Transverse colon (tissue), 4 donors: ENCODE measurements around the gene HMCN1. TPM values are rescaled to one million over a fixed set of nuclear protein-coding genes. Genes with fewer than 3 reads are reported as not detected.
"Not testable (repeated sequence)": the region's sequence is repeated elsewhere in the genome, so short reads cannot be mapped to it uniquely, and the experiment has no call there.

Experiments
- DNase-seq: peaks from one replicate; pipeline ENCODE4 v3.0.0-alpha.2; 2019
- H3K27ac ChIP-seq, 4 donors: fragments of 200-600 bp; sonication (generic); 2 replicates each; pipeline ENCODE4 v1.5.1; 2016 to 2018; ENCODE audit warnings: inconsistent platforms in 4 of 4
- H3K27me3 ChIP-seq: fragments of 200-600 bp; sonication (generic); 2 replicates; pipeline ENCODE4 v1.5.1; 2017; ENCODE audit warnings: inconsistent platforms
- H3K36me3 ChIP-seq, 4 donors: fragments of 200-600 bp; sonication (generic); 2 replicates each; pipeline ENCODE4 v1.5.1; 2017 to 2019; ENCODE audit warnings: inconsistent platforms in 4 of 4
- H3K4me1 ChIP-seq, 4 donors: fragments of 200-600 bp; sonication (generic); 2 replicates each; pipeline ENCODE4 v1.5.1; 2017 to 2020; ENCODE audit warnings: inconsistent platforms in 4 of 4
- H3K4me3 ChIP-seq, 4 donors: fragments of 200-600 bp; sonication (generic); 1 replicate in 1 of 4; 2 replicates in 3 of 4; pipeline versions ENCODE4 v1.5.1 to v1.6.1; 2017 to 2019; ENCODE audit warnings: inconsistent platforms in 4 of 4
- H3K9me3 ChIP-seq, 2 donors: fragments of 200-600 bp; sonication (generic); 2 replicates each; pipeline ENCODE4 v1.5.1; 2017 to 2019; ENCODE audit warnings: inconsistent platforms in 2 of 2
- CTCF ChIP-seq, 5 experiments: fragments of 200-600 bp in 3 of 5; fragments of 450-650 bp in 2 of 5; sonication (generic) in 3 of 5; IDR thresholded peaks; 1 replicate in 2 of 5; 2 replicates in 3 of 5; pipeline ENCODE4 v1.5.1; 2016 to 2017; ENCODE audit warnings: antibody characterized with exemption in 5 of 5, inconsistent platforms in 3 of 5, mild to moderate bottlenecking in 2 of 5, moderate library complexity in 1 of 5
- EP300 ChIP-seq: sonication (generic); formaldehyde crosslinking; IDR thresholded peaks from one replicate; pipeline ENCODE4 v1.6.1; 2017; ENCODE audit warnings: antibody characterized with exemption, low read depth
- POLR2A ChIP-seq: fragments of 450-650 bp; IDR thresholded peaks from one replicate; pipeline ENCODE4 v1.6.1; 2016; ENCODE audit warnings: antibody characterized with exemption, mild to moderate bottlenecking, moderate library complexity
- POLR2AphosphoS5 ChIP-seq, 3 donors: sonication (generic); formaldehyde crosslinking; IDR thresholded peaks; one replicate each; pipeline ENCODE4 v1.6.1; 2016; ENCODE audit warnings: antibody characterized with exemption in 3 of 3
- WGBS, 2 donors: methylation state at CpG; one replicate each; pipeline ENCODE4 v1.1.5; 2018; ENCODE audit warnings: low coverage in 1 of 2; 5-methylcytosine and 5-hydroxymethylcytosine counted together
- in situ Hi-C, 4 donors: fragments of 200-750 bp; cut with MboI; loops; one replicate each; pipeline versions ENCODE4 v1.15.0 to v1.15.1; 2017; ENCODE audit warnings: low sequenced_read_pairs in 3 of 4, low pct_ligation_motif_present in 1 of 4, low pct_unique_long_range_greater_than_20kb in 1 of 4
- intact Hi-C: fragments of 100-400 bp; cut with DNase I; formaldehyde crosslinking; loops from one replicate; pipeline ENCODE4 v1.15.1; 2023; ENCODE audit warnings: low total_unique reads
- total RNA-seq, 4 donors: library from RNA; depleted of rRNA; stranded (reverse); fragments of >200 nt; gene quantifications; one replicate each; pipeline ENCODE4 v1.1.0, GENCODE V29; 2016

Gene HMCN1
- total RNA-seq, 4 donors from 2014 or later, result 1.1 to 2.7 (median 2.1) TPM

DNA sequence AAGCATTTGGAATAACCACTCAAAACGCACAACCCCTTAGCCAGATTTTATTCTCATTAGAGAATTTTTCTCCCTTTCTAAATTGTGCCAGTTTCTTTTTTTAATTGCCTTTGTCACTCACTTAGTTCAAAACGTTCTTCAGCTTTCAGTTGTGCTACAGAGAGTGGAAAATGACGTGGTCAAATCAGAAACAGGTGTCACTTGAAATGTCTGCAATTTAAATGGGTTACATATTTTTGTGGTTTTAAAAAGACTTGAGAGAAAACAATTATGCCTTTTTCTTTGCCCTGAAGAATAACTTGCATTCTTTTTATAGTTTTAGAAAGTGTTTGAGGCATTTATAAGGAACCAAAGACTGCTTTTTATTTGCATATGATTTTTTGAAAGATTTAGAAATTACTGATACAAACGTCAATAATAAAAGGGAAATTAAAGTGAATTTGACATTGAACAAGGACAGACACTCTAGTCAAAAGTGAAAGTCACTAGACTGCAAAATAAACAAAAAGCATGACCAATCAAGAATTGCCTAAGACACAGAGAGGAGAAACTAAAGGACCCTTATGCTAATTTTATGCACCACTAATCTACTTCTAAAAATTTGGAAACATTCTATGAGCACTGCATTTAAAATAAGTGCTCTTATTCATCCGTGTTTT lies 449.9 kb downstream of the HMCN1 start:
- peaks cover 0 to 3% (median 0%) of the 10 kb centered on the region in 4 donors for H3K4me1 ChIP-seq
- in situ Hi-C loops (no loop called here), intact Hi-C loops (no loop called here)
- no peaks in the 10 kb centered on the region for H3K36me3 ChIP-seq
- 34 to 43% methylated on average over 5 of the region's 5 CpGs for WGBS, 2 donors
- DNase-seq, result no peak
- no peak overlapping the region for H3K4me3 ChIP-seq
- no peak overlapping the region for H3K27ac ChIP-seq
- H3K27me3 ChIP-seq, result no peaks in the 10 kb centered on the region
- TF ChIP-seq POLR2A (no peak), CTCF (IDR thresholded peaks at IDR 0.05) (no peak), POLR2AphosphoS5 (IDR thresholded peaks at IDR 0.05) (no peak), EP300 (no peak)
- H3K9me3 ChIP-seq, result no peaks in the 10 kb centered on the region

DNA sequence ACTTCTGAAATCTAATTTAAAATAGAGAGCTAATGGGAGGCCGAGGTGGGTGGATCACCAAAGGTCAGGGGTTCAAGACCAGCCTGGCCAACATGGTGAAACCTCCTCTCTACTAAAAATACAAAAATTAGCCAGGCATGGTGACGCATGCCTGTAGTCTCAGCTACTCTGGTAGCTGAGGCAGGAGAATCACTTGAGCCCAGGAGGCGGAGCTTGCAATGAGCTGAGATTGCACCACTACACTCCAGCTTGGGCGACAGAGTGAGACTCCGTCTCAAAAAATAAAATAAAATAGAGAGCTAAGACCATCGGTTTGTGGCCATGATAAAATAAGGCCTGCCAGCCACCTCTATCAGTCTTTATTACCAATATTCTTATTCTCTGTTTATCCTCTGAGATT lies 452.1 kb downstream of the HMCN1 start:
- DNase-seq, H3K4me1 ChIP-seq, H3K36me3 ChIP-seq, intact Hi-C loops, in situ Hi-C loops, H3K27ac ChIP-seq, H3K27me3 ChIP-seq, H3K4me3 ChIP-seq, H3K9me3 ChIP-seq: not testable (repeated sequence)
- WGBS, 2 donors, result 86 to 94% methylated on average over 2 to 6 of the region's 6 CpGs

DNA sequence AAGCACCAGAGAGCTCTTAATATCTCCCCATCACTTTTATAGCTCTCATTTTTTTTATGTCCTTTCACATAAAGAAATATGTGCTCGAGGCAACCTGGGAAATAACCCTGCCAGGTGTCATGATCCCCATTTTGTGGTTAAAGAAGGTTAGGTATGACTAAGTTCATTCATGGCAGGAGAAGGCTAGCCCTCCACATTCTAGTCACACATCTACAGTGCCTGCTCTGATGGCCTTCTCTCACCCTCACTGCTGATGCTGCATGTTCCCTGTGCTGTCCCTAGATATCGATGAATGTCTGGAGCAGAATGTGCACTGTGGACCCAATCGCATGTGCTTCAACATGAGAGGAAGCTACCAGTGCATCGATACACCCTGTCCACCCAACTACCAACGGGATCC lies 453.4 kb downstream of the HMCN1 start:
- TF ChIP-seq POLR2A (no peak), POLR2AphosphoS5 (IDR thresholded peaks at IDR 0.05) (no peak), EP300 (no peak), CTCF (IDR thresholded peaks at IDR 0.05) (no peak)
- no peaks in the 10 kb centered on the region for H3K27me3 ChIP-seq
- no peaks in the 10 kb centered on the region for H3K36me3 ChIP-seq
- no peak for DNase-seq
- intact Hi-C loops, result no loop called here
- 76 to 80% methylated on average over 3 to 5 of the region's 5 CpGs for WGBS, 2 donors
- no peaks in the 10 kb centered on the region for H3K9me3 ChIP-seq
- H3K4me1 ChIP-seq, result peaks cover 0 to 3% (median 0%) of the 10 kb centered on the region in 4 donors
- in situ Hi-C loops, result no loop called here
- no peak overlapping the region for H3K27ac ChIP-seq
- no peak overlapping the region for H3K4me3 ChIP-seq

GRCh38 chr1:186188004-186188539 lies 453.9 kb downstream of the HMCN1 start:
- WGBS, 2 donors, result 61 to 87% methylated on average over 3 of the region's 3 CpGs
- in situ Hi-C loops (no loop called here), intact Hi-C loops (no loop called here)

More at GRCh38 chr1:186188004-186188539, 453.9 kb downstream of the HMCN1 start:
- H3K36me3 ChIP-seq, result no peaks in the 10 kb centered on the region
- no peak overlapping the region for H3K27ac ChIP-seq
- TF ChIP-seq CTCF (IDR thresholded peaks at IDR 0.05) (no peak), POLR2AphosphoS5 (IDR thresholded peaks at IDR 0.05) (no peak), EP300 (no peak), POLR2A (no peak)
- no peaks in the 10 kb centered on the region for H3K9me3 ChIP-seq
- no peaks in the 10 kb centered on the region for H3K27me3 ChIP-seq
- H3K4me3 ChIP-seq, result no peak overlapping the region
- peaks cover 0 to 3% (median 0%) of the 10 kb centered on the region in 4 donors for H3K4me1 ChIP-seq
- DNase-seq, result no peak
